Measurements from ENCODE around the gene ABCC8.

Gene ABCC8
- total RNA-seq = 0 to 0.18 (median 0) reads per million in 9 experiments

DNA sequence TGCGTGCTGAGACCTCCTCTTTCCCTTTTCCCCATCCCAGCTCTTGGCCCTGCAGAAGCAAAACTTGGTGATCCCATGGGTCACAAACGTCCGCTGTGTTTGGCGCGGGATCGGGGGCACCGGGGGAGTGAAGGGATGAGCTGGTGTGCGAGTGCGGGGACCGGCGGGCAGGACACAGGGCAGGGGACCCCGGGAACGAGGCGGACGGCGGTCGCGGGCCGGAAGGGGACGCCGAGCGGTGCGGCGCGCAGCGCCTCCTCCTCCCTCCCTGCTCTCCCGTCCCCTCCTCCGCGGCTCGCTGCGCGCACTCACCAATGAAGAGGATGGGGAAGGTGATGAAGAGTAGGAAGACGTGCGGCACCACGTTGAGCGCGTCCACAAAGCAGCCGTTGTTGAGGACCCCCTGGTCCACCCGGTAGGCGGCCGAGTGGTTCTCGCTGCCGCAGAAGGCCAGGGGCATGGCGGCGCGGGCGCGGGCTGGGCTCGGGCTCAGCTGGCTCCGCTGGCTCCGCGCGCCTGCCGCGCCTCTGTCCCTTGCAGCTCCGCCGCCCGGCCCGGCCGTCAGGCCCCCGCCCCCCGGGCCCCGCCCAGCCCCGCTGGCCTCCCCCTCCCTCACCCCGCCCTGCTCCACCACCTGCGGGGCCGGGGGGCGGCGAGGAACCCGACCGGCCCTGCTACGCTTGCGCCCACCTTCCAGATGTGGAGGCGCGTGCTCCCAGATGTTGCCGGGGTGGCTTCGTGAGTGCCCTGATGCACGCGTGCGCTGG lies at the start of gene ABCC8:
Gene ABCC8 (minus strand): TSS at position 529 of the 767 bp plus-strand sequence. CDS start 69 bp downstream, at position 460.
- Mint-ChIP-seq H3K27ac (peak within 1 kb of the TSS in 1 of 2 donors; percentile 27), H3K4me3 (no peak within 1 kb of the TSS), H3K9me3 (no peaks in the 10 kb centered on the region)

DNA sequence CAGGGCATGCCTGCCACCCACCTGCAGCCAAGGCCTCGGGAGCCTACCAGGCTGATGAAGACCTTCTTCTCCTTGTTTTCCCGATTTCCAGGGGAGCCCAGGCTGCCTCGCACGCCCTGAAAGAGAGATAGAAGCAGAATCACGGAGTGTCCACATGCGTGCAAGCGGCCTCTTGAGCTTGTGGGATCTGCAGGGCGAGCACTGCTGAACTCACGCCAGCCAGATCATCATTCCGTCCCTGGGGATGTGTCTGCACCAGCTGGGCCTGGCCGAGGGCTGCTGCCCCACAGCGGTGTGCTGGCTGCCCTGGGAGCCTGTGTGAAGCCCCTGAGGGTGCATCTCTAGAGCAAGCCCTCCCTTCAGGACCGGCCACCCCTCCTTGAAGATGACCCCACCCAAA lies 49.7 kb upstream of the ABCC8 start:
- Mint-ChIP-seq H3K27ac (no peak overlapping the region), H3K4me3 (no peak overlapping the region), H3K9me3 (no peaks in the 10 kb centered on the region), H3K36me3 (ENCODE audit: insufficient read depth) (no peaks in the 10 kb centered on the region), H3K4me1 (ENCODE audit: low read depth in 2 of 2) (no peaks in the 10 kb centered on the region), H3K27me3 (peaks cover 4 to 56% of the 10 kb centered on the region in 2 donors)
- DNase-seq (no peak), ATAC-seq (replicated peaks) (no peak)

More for the DNA sequence above, at the start of gene ABCC8:
- Mint-ChIP-seq H3K27me3 (peaks cover 61 to 93% of the 10 kb centered on the region in 2 donors), H3K4me1 (ENCODE audit: low read depth in 2 of 2) (peaks cover 0 to 6% of the 10 kb centered on the region in 2 donors), H3K36me3 (ENCODE audit: insufficient read depth) (peaks cover 5% of the 10 kb centered on the region)
- no peak for DNase-seq
- no peak for ATAC-seq (replicated peaks)

DNA sequence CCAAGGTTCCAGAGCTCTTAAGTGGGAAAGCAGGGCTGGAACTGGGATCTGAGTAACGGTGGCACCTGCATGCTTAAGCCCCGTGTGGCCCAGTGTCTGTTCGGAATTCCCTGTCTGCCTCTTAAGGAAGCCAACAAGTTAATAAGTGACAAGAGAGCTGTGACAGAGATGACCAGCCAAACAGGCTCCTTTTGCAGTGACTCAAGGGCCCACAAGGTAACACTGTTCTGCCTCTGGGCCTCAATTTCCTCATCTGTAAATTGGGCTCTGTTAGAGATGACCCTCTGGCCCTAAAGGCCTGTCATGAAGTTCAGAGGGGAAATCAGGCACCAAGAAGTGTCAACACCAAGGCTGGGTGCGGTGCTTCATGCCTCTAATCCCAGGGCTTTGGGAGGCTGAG lies 48.9 kb upstream of the ABCC8 start:
- no peak for ATAC-seq (replicated peaks)
- Mint-ChIP-seq H3K27ac (no peak overlapping the region), H3K4me1 (ENCODE audit: low read depth in 2 of 2) (no peaks in the 10 kb centered on the region), H3K27me3 (peaks cover 4 to 63% of the 10 kb centered on the region in 2 donors), H3K4me3 (no peak overlapping the region), H3K36me3 (ENCODE audit: insufficient read depth) (no peaks in the 10 kb centered on the region), H3K9me3 (no peaks in the 10 kb centered on the region)
- DNase-seq = no peak

DNA sequence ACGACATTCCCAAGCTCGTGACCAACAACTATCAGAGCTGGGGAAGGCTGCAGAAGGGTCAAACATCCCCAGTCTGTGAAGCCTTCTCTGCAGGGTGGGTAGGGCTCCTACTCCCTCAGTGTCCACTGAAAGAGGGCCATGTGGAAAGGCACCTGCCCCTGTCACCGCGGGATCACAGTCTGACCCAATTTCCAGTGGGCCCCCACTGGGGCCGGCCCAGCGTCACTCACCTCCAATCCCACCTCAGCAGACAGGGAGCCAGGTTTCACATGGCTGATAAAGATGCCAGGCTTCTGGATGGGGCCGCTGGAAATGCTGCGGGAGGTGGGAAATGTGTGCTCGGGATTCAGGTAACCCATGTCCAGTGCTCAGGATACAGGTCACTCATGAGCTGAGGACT lies 47.6 kb upstream of the ABCC8 start:
- Mint-ChIP-seq H3K36me3 (ENCODE audit: insufficient read depth) (no peaks in the 10 kb centered on the region), H3K27ac (no peak overlapping the region), H3K4me1 (ENCODE audit: low read depth in 2 of 2) (no peaks in the 10 kb centered on the region), H3K27me3 (peaks cover 4 to 67% of the 10 kb centered on the region in 2 donors), H3K9me3 (no peaks in the 10 kb centered on the region), H3K4me3 (no peak overlapping the region)
- no peak for DNase-seq
- no peak for ATAC-seq (replicated peaks)

DNA sequence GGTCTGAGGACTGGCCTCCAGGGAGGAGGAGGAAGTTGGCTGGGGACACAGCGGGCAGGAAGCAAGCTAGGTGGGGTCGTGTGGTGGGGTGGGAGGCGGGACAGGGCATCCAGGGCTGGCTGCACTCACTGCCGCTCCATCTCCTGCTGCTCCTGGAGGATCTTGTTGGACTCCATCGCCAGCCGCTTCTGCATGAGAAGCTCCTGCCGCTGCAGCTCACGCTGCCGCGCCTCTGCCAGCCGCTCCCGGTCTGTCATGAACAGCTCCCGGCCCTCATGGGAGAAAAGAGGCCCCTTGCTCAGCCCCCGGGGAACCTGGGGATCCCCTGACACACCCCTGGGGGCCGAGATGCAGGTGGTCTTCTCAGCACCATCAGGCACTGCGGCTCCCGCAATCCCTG lies 46.0 kb upstream of the ABCC8 start:
- Mint-ChIP-seq H3K9me3 (no peaks in the 10 kb centered on the region), H3K4me3 (no peak overlapping the region), H3K36me3 (ENCODE audit: insufficient read depth) (no peaks in the 10 kb centered on the region), H3K27me3 (peaks cover 4 to 61% of the 10 kb centered on the region in 2 donors), H3K27ac (no peak overlapping the region), H3K4me1 (ENCODE audit: low read depth in 2 of 2) (no peaks in the 10 kb centered on the region)
- DNase-seq (no peak), ATAC-seq (replicated peaks) (no peak)

DNA sequence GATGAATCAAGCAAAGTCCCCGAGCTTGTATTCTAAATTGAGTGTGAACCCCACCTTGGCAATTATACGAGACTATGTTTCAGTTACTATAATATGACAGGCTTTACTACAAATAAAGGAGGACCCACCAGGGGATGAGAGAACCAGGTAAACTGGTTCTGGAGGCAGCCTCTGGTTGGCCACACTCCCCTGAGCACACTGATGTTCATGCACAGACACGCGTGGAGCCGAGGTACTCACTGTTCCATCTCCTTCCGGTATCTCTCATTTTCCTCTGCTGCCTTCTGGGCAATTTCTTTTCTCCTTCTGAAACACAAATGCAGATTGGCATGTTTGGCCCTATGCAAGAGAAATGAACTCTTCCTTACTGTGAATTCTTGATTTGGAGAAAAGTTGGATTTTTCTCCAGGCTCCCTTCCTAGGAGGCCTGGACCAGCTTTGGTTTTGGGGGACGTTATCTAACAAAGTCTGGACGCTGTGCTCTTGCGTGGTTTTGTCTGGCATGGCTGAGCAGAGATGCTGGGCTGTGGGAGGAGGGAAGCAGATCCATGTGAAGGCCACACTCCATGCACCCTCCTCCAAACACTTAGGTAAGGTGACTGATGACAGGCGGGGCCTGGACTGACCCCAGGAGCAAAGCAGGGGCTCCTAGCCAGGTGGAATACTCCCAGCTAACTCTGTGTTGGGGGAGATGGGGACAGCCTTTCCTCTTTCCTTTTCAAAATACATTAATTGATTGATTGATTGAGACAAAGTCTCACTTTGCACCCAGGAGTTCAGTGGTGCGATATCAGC lies 44.7 kb upstream of the ABCC8 start:
- ATAC-seq (replicated peaks) (no peak), DNase-seq (no peak)
- peaks cover 11 to 64% of the 10 kb centered on the region in 2 donors for H3K27me3 Mint-ChIP-seq
- no peak overlapping the region for H3K4me3 Mint-ChIP-seq
- H3K4me1 Mint-ChIP-seq (ENCODE audit: low read depth in 2 of 2) = no peaks in the 10 kb centered on the region
- no peaks in the 10 kb centered on the region for H3K36me3 Mint-ChIP-seq (ENCODE audit: insufficient read depth)
- H3K27ac Mint-ChIP-seq = peak overlapping the region in 1 of 2 donors; percentile 29
- H3K9me3 Mint-ChIP-seq = no peaks in the 10 kb centered on the region

DNA sequence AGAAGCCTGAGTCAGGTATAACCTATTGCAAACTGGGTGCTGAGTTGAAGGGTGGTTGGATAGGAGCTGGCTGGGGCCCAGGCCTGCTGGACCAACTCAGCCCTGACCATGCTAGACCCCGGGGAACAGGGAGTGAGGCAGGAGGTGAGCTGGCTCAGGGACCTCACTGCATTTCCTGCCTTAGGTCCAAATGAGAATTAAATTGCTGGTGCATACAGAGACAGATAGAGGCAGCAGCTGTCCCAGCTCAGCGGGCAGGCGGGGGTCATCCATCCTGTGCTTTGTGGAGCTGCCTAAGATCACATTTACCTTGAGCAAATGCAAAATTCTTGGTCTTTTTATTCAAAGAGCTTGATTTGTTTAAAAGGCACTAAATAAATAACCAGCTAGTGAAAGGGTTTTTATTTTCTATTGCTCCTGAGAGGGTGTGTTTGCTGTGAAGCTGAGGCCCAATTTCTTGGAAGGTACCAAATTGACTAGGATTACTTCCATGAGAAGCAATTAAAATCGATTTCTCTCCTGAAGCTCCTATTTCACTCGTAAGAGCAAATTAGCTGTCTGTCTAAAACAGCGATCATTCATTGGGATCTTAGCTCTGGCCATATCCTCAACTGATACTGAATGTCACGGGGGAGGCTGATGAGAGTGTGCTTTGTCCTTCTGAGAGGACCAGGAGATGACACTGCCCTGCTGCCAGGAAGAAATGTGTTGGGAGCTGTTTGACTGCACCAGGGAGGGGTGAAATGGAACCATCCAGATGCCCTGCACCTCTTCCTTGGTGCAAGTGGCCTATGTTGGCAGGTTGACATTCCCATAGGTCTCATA lies 42.6 kb upstream of the ABCC8 start:
- no peaks in the 10 kb centered on the region for H3K36me3 Mint-ChIP-seq (ENCODE audit: insufficient read depth)
- no peaks in the 10 kb centered on the region for H3K9me3 Mint-ChIP-seq
- no peak for DNase-seq
- peaks cover 24 to 67% of the 10 kb centered on the region in 2 donors for H3K27me3 Mint-ChIP-seq
- H3K4me1 Mint-ChIP-seq (ENCODE audit: low read depth in 2 of 2) = no peaks in the 10 kb centered on the region
- H3K27ac Mint-ChIP-seq = peak overlapping the region in 1 of 2 donors; percentile 77
- no peak for ATAC-seq (replicated peaks)
- H3K4me3 Mint-ChIP-seq = no peak overlapping the region

DNA sequence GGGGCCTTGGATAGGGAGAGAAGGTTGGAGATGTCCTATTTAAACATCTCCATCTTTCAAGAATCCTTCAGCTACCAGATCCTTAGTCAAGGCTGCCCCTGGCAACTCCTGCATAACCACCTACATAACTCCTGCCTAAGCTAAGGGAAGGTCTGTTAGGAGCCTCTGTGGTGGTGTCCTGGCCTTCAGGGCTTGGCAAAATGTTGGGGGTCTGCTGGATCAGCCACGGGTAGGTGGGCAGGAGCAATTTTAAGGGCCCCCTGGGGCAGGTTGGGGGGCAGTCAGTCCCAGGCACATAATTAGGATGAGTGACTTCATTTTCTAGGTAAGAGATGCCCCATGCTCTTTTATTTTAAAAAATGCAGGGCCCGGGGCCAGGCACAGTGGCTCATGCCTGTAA lies 41.7 kb upstream of the ABCC8 start:
- Mint-ChIP-seq H3K4me1 (ENCODE audit: low read depth in 2 of 2) (no peaks in the 10 kb centered on the region), H3K9me3 (no peaks in the 10 kb centered on the region), H3K27ac (peak overlapping the region in 1 of 2 donors; percentile 24), H3K36me3 (ENCODE audit: insufficient read depth) (no peaks in the 10 kb centered on the region), H3K27me3 (peaks cover 29 to 70% of the 10 kb centered on the region in 2 donors), H3K4me3 (no peak overlapping the region)
- DNase-seq (no peak), ATAC-seq (replicated peaks) (no peak)

DNA sequence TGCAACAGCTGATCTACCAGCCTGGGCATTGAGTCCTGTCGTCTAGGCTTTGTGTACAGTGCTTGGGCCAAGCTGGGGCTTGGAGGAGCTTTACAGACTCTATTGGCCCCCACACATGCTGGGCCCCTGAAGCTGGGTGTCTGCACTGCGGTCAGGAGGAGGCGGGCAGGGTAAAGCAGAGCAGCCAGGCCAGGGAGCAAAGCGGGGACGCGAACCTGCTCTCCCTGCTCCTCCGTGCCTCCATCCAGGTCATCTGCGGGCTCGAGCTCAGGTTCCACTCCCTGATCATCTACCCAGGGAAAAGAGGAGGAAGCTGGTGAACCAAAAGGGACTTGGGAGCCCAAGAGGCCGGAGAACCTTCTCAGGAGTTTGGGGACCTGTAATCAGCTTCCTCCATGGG lies 40.5 kb upstream of the ABCC8 start:
- Mint-ChIP-seq H3K4me3 (no peak overlapping the region), H3K9me3 (no peaks in the 10 kb centered on the region), H3K27ac (no peak overlapping the region), H3K36me3 (ENCODE audit: insufficient read depth) (no peaks in the 10 kb centered on the region), H3K4me1 (ENCODE audit: low read depth in 2 of 2) (no peaks in the 10 kb centered on the region), H3K27me3 (peaks cover 37 to 74% of the 10 kb centered on the region in 2 donors)
- ATAC-seq (replicated peaks) (no peak), DNase-seq (no peak)

DNA sequence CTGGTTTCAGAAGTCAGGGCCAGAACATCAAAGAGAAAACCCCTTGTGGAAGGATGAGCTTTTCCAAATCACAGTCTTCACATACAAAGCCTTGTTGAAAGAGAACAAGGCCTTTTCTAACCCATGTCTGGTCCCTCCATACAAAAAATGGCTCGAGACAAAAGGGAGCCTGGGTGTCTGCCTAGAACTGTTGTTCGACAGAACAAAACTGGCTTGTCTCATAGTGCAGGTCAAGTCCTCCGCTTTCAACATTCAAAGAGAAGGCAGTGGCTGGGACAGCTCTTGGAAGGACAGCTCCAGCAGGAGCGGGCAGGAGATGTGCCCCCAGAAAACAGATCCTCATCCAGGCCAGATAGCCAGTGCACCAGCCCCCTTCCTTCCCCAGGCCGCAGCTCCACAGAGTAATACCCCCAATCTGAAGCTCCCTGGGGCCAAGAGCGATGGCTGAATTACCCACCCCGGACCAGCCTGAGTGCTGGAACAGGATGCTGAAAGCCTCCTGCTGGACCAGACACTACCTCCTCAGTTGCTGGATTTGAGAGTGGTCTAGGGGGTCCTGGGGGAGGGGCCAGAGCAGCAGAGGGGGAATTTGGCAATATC lies 40.0 kb upstream of the ABCC8 start:
- ATAC-seq (replicated peaks) = no peak
- Mint-ChIP-seq H3K27me3 (peaks cover 37 to 76% of the 10 kb centered on the region in 2 donors), H3K4me3 (no peak overlapping the region), H3K36me3 (ENCODE audit: insufficient read depth) (no peaks in the 10 kb centered on the region), H3K4me1 (ENCODE audit: low read depth in 2 of 2) (no peaks in the 10 kb centered on the region), H3K9me3 (no peaks in the 10 kb centered on the region), H3K27ac (no peak overlapping the region)
- DNase-seq = no peak

DNA sequence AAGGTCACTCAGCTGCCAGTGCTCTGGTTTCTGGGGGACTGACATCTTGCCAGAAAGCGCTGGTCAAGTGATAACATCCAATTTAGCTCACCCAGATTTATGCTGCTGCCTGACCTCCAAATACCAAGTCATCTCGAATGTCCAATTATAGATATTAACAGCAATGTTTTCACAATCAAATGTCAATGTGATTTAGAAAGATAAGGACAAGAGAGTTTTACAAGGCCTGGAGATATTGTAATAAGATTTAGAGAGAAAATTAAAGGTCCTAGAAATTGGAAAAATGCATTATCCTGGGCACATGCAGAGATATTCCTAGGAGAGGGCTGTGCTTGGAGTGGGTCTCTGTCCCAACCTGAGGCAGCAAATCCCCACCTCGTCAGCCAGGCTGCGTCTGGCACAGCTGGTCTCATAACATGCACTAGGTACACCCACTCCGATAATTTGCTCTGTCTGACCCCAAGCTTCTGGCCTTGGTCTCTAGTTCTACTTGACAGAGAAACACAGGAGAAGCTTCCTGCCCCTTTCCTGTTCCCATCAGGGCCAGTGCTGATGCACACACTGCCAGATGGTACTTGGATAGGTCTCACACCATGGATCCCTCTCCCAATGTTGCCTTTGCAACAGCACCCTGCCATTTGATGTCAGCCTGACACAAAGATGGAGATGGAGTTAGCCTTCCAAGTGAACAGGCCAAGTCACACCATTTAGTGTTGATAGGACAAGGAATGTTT lies 39.0 kb upstream of the ABCC8 start:
- DNase-seq (no peak), ATAC-seq (replicated peaks) (no peak)
- Mint-ChIP-seq H3K36me3 (ENCODE audit: insufficient read depth) (no peaks in the 10 kb centered on the region), H3K27me3 (peaks cover 37 to 67% of the 10 kb centered on the region in 2 donors), H3K4me1 (ENCODE audit: low read depth in 2 of 2) (no peaks in the 10 kb centered on the region), H3K27ac (no peak overlapping the region), H3K4me3 (no peak overlapping the region), H3K9me3 (no peaks in the 10 kb centered on the region)

DNA sequence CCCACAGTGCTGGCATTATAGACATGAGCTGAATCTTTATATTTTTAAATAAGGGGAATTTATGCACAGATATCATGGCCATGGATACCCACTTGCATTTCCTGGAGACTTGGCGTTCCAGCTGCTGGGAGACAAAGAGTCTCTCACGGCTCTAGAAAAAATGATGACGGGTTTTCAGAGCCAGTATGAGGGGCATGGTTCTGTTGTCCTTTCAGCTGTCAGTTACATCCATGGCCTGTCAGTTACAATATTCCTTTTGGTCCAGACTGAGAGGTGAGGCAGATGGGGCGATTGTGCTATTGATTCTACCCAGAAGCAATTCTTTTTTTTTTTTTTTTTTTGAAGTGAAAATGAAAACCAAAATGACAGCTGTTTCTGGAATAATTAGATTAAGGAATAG lies 37.8 kb upstream of the ABCC8 start:
- ATAC-seq (replicated peaks) = no peak
- H3K4me1 Mint-ChIP-seq (ENCODE audit: low read depth in 2 of 2) = no peaks in the 10 kb centered on the region
- no peaks in the 10 kb centered on the region for H3K9me3 Mint-ChIP-seq

More for the DNA sequence above, 37.8 kb upstream of the ABCC8 start:
- Mint-ChIP-seq H3K27me3 (peaks cover 41 to 56% of the 10 kb centered on the region in 2 donors), H3K4me3 (no peak overlapping the region), H3K36me3 (ENCODE audit: insufficient read depth) (no peaks in the 10 kb centered on the region), H3K27ac (no peak overlapping the region)
- no peak for DNase-seq

Measured in effector memory CD8-positive, alpha-beta T cell (primary cell).